Measurements from ENCODE around the gene SLC30A9. TPM values are rescaled to one million over a fixed set of nuclear protein-coding genes. Genes with fewer than 3 reads are reported as not detected.

Gene SLC30A9
- total and polyA plus RNA-seq, 2 experiments from 2014 or later, result 65.5 to 69.5 TPM

- in situ Hi-C loops (cut with MboI), result no loop called here
- H3K27me3 ChIP-seq (replicated peaks; ENCODE audit: insufficient read depth), result no peaks in the 10 kb centered on the region
- H3F3A ChIP-seq (ENCODE audit: insufficient read depth), result no peaks in the 10 kb centered on the region
These were observed 7.6 kb upstream of the SLC30A9 start for GRCh38 chr4:41982716-41983115.

GRCh38 chr4:41985151-41985550 lies 5.2 kb upstream of the SLC30A9 start:
- peaks cover 7% of the 10 kb centered on the region; the same call in 1 of the 2 replicates for H3K4me1 ChIP-seq (ENCODE audit: insufficient read depth)
- H3K27me3 ChIP-seq (replicated peaks; ENCODE audit: insufficient read depth), result no peaks in the 10 kb centered on the region
- H3K9ac ChIP-seq, result no peak overlapping the region
- peaks cover 16% of the 10 kb centered on the region; the same call in 1 of the 2 replicates for H3K79me2 ChIP-seq (ENCODE audit: insufficient read depth)
- in situ Hi-C loops (cut with MboI), result no loop called here
- no peak overlapping the region for H2AFZ ChIP-seq
- no peak overlapping the region for H3K4me3 ChIP-seq
- no peaks in the 10 kb centered on the region for H4K20me1 ChIP-seq (ENCODE audit: insufficient read depth)
- TF ChIP-seq EZH2 (IDR thresholded peaks at IDR 0.05; ENCODE audit: insufficient read depth, poor library complexity, severe bottlenecking), result no peak
- no peak for TF ChIP-seq EZH2phosphoT487 (IDR thresholded peaks at IDR 0.05; ENCODE audit: insufficient read depth, low read depth)
- no peaks in the 10 kb centered on the region for H3K9me2 ChIP-seq (ENCODE audit: insufficient read depth)
- H3K36me3 ChIP-seq (ENCODE audit: low read depth), result no peaks in the 10 kb centered on the region
- H3F3A ChIP-seq (ENCODE audit: insufficient read depth), result no peaks in the 10 kb centered on the region
- no peaks in the 10 kb centered on the region for H3K9me3 ChIP-seq (ENCODE audit: low read depth)
- H3K4me2 ChIP-seq (ENCODE audit: unreplicated experiment), result no peak overlapping the region
- H3K27ac ChIP-seq, result no peak overlapping the region
- WGBS, 2 experiments (ENCODE audit: low coverage in 1 of 2, low lambda C conversion rate in 2 of 2, missing lambda C conversion rate in 2 of 2), result 4 to 13% methylated on average over 1 of the region's 1 CpG
- no peak for DNase-seq

More at GRCh38 chr4:41982716-41983115, 7.6 kb upstream of the SLC30A9 start:
- Histone ChIP-seq H3K4me1 (ENCODE audit: insufficient read depth) (no peaks in the 10 kb centered on the region), H3K9ac (no peak overlapping the region), H3K36me3 (ENCODE audit: low read depth) (no peaks in the 10 kb centered on the region), H3K9me3 (ENCODE audit: low read depth) (no peaks in the 10 kb centered on the region), H2AFZ (no peak overlapping the region), H3K27ac (no peak overlapping the region), H3K79me2 (ENCODE audit: insufficient read depth) (no peaks in the 10 kb centered on the region), H4K20me1 (ENCODE audit: insufficient read depth) (no peaks in the 10 kb centered on the region), H3K4me2 (ENCODE audit: unreplicated experiment) (no peak overlapping the region), H3K4me3 (no peak overlapping the region), H3K9me2 (ENCODE audit: insufficient read depth) (no peaks in the 10 kb centered on the region)
- no peak for TF ChIP-seq EZH2 (IDR thresholded peaks at IDR 0.05; ENCODE audit: insufficient read depth, poor library complexity, severe bottlenecking)
- TF ChIP-seq EZH2phosphoT487 (IDR thresholded peaks at IDR 0.05; ENCODE audit: insufficient read depth, low read depth), result no peak
- no peak for DNase-seq
- 83 to 85% methylated on average over 22 of the region's 22 CpGs for WGBS, 2 experiments (ENCODE audit: low coverage in 1 of 2, low lambda C conversion rate in 2 of 2, missing lambda C conversion rate in 2 of 2)

GRCh38 chr4:41989994-41990364 lies 351 bp upstream of the SLC30A9 start:
- no peaks in the 10 kb centered on the region for H3F3A ChIP-seq (ENCODE audit: insufficient read depth)
- H3K9me3 ChIP-seq (ENCODE audit: low read depth), result no peaks in the 10 kb centered on the region
- H3K36me3 ChIP-seq (ENCODE audit: low read depth), result no peaks in the 10 kb centered on the region
- H3K9ac ChIP-seq, result peak overlapping the region; percentile 93
- peaks cover 31% of the 10 kb centered on the region for H3K4me1 ChIP-seq (ENCODE audit: insufficient read depth)
- peak overlapping the region; percentile 95 for H2AFZ ChIP-seq
- in situ Hi-C loops (cut with MboI), result no loop called here
- peak overlapping the region; percentile 90 for H3K4me2 ChIP-seq (ENCODE audit: unreplicated experiment)
- peak overlapping the region; percentile 92 for H3K4me3 ChIP-seq
- 0 to 1% methylated on average over 12 of the region's 12 CpGs for WGBS, 2 experiments (ENCODE audit: low coverage in 1 of 2, low lambda C conversion rate in 2 of 2, missing lambda C conversion rate in 2 of 2)
- H3K27me3 ChIP-seq (replicated peaks; ENCODE audit: insufficient read depth), result no peaks in the 10 kb centered on the region
- H3K27ac ChIP-seq, result peak overlapping the region; percentile 44
- TF ChIP-seq EZH2 (IDR thresholded peaks at IDR 0.05; ENCODE audit: insufficient read depth, poor library complexity, severe bottlenecking), result no peak
- no peaks in the 10 kb centered on the region for H4K20me1 ChIP-seq (ENCODE audit: insufficient read depth)
- H3K9me2 ChIP-seq (ENCODE audit: insufficient read depth), result no peaks in the 10 kb centered on the region
- H3K79me2 ChIP-seq (ENCODE audit: insufficient read depth), result peaks cover 61% of the 10 kb centered on the region
- DNase-seq, result no peak

GRCh38 chr4:41991916-41992767 lies 1.8 kb downstream of the SLC30A9 start:
- in situ Hi-C loops (cut with MboI), result no loop called here
- Histone ChIP-seq H3K36me3 (ENCODE audit: low read depth) (no peaks in the 10 kb centered on the region), H3K4me2 (ENCODE audit: unreplicated experiment) (peak overlapping the region; percentile 87), H2AFZ (no peak overlapping the region), H3K27ac (no peak overlapping the region), H4K20me1 (ENCODE audit: insufficient read depth) (no peaks in the 10 kb centered on the region), H3K27me3 (replicated peaks; ENCODE audit: insufficient read depth) (no peaks in the 10 kb centered on the region), H3K4me3 (peak overlapping the region; percentile 92), H3F3A (ENCODE audit: insufficient read depth) (no peaks in the 10 kb centered on the region), H3K9me2 (ENCODE audit: insufficient read depth) (no peaks in the 10 kb centered on the region), H3K9me3 (ENCODE audit: low read depth) (no peaks in the 10 kb centered on the region), H3K79me2 (ENCODE audit: insufficient read depth) (peaks cover 82% of the 10 kb centered on the region), H3K9ac (peak overlapping the region; percentile 93; the same call in 1 of the 2 replicates), H3K4me1 (ENCODE audit: insufficient read depth) (peaks cover 31% of the 10 kb centered on the region)
- peak; percentile 56 for DNase-seq
- 77% methylated on average over 10 of the region's 10 CpGs for WGBS, 2 experiments (ENCODE audit: low coverage in 1 of 2, low lambda C conversion rate in 2 of 2, missing lambda C conversion rate in 2 of 2)
- TF ChIP-seq EZH2 (IDR thresholded peaks at IDR 0.05; ENCODE audit: insufficient read depth, poor library complexity, severe bottlenecking), result no peak
- no peak for TF ChIP-seq EZH2phosphoT487 (IDR thresholded peaks at IDR 0.05; ENCODE audit: insufficient read depth, low read depth)
